ENCODE results near the gene TAAR8.

DNA sequence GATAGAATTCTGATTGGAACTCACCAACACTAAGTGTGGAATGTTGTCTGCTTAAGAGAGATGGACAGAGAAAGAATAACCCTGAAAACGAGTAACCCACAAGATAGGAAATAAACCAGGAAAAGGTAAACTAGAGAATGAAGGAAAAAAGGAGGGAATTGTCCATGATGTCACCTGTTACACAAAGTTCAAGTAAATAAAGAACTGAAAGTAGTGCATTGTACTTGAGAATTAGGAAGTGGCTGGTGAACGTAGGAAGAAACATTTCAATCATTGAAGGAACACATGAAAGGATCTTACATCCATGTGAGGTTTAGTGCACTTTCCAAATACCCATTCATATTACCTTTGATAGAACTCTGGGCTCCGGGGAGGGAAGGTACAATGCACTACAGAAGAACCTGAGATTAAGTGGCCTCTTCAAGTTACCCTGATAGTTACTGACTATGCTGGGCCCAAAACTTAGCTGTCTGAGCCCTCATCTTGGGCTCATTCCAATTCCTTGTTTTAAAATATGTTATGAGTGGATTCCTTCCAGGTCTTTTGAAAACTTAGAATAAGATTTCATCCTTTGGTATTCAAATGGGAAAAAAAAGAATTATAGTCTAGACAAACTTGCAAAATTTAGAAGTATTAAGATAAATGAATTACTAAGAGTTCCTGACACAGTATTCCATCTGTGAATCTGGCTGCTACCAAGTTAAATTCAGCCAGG lies 38.5 kb upstream of the TAAR8 start:
- TF ChIP-seq, protein P1, sequence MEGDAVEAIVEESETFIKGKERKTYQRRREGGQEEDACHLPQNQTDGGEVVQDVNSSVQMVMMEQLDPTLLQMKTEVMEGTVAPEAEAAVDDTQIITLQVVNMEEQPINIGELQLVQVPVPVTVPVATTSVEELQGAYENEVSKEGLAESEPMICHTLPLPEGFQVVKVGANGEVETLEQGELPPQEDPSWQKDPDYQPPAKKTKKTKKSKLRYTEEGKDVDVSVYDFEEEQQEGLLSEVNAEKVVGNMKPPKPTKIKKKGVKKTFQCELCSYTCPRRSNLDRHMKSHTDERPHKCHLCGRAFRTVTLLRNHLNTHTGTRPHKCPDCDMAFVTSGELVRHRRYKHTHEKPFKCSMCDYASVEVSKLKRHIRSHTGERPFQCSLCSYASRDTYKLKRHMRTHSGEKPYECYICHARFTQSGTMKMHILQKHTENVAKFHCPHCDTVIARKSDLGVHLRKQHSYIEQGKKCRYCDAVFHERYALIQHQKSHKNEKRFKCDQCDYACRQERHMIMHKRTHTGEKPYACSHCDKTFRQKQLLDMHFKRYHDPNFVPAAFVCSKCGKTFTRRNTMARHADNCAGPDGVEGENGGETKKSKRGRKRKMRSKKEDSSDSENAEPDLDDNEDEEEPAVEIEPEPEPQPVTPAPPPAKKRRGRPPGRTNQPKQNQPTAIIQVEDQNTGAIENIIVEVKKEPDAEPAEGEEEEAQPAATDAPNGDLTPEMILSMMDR (IDR thresholded peaks at IDR 0.05), result no peak
- no peak for TF ChIP-seq POLR2A (IDR thresholded peaks at IDR 0.05)

Measured in right lobe of liver (tissue), 4 donors.